DND-41 (cell line): Measurements from ENCODE around the gene SIAE.

Source experiments
- ATAC-seq: fragments of 200-7000 bp; cut with Tn5 transposase; 3 replicates; pipeline ENCODE4 v1.9.1; 2021; ENCODE audit warnings: low read depth; ENCODE audit not compliant: insufficient read depth
- DNase-seq: peaks from one replicate; pipeline ENCODE4 v3.0.0-alpha.2; 2020
- H2AFZ ChIP-seq: 2 replicates; pipeline ENCODE4 v1.6.0; 2012; ENCODE audit warnings: low read depth, low read length
- H3K27ac ChIP-seq: 2 replicates; pipeline ENCODE4 v1.5.1; 2012; ENCODE audit warnings: low read length, inconsistent platforms
- H3K27me3 ChIP-seq: fragments of 200-600 bp; sonication (generic); 2 replicates; pipeline ENCODE4 v1.6.0; 2012; ENCODE audit warnings: low read length, mild to moderate bottlenecking, inconsistent platforms; ENCODE audit not compliant: insufficient read depth, poor library complexity
- H3K36me3 ChIP-seq: 2 replicates; pipeline ENCODE4 v1.5.1; 2012; ENCODE audit warnings: low read length, inconsistent platforms; ENCODE audit not compliant: insufficient read depth
- H3K4me1 ChIP-seq: 2 replicates; pipeline ENCODE4 v1.5.1; 2012; ENCODE audit warnings: mild to moderate bottlenecking, low read length; ENCODE audit not compliant: insufficient read depth
- H3K4me2 ChIP-seq: 2 replicates; pipeline ENCODE4 v1.6.0; 2012; ENCODE audit warnings: mild to moderate bottlenecking, moderate library complexity, low read length, inconsistent platforms; ENCODE audit not compliant: insufficient read depth
- H3K4me3 ChIP-seq, 2 experiments: fragments of 200-600 bp in 1 of 2; shearing (Covaris generic) in 1 of 2; 2 replicates each; pipeline ENCODE4 v1.5.1; 2012 to 2016; ENCODE audit warnings: inconsistent platforms in 2 of 2, low read length in 2 of 2, mild to moderate bottlenecking in 2 of 2, low read depth in 1 of 2, moderate library complexity in 1 of 2
- H3K79me2 ChIP-seq: 2 replicates; pipeline ENCODE4 v1.6.0; 2012; ENCODE audit warnings: low read length, inconsistent platforms; ENCODE audit not compliant: insufficient read depth
- H3K9ac ChIP-seq: 2 replicates; pipeline ENCODE4 v1.6.0; 2012; ENCODE audit warnings: low read depth, mild to moderate bottlenecking, inconsistent platforms, low read length, moderate library complexity
- H3K9me3 ChIP-seq: 2 replicates; pipeline ENCODE4 v1.5.1; 2012; ENCODE audit warnings: low read length, moderate library complexity, mild to moderate bottlenecking, inconsistent platforms; ENCODE audit not compliant: insufficient read depth, severe bottlenecking
- H4K20me1 ChIP-seq: 2 replicates; pipeline ENCODE4 v1.6.0; 2012; ENCODE audit warnings: low read length; ENCODE audit not compliant: insufficient read depth
- CTCF ChIP-seq: IDR thresholded peaks from 2 replicates; pipeline ENCODE4 v1.5.1; 2012; ENCODE audit warnings: borderline replicate concordance, low read length, moderate library complexity, mild to moderate bottlenecking; ENCODE audit not compliant: poor library complexity, severe bottlenecking; ENCODE audit errors: extremely low read depth
- EZH2 ChIP-seq: IDR thresholded peaks from 3 replicates; pipeline ENCODE4 v1.6.1; 2012; ENCODE audit warnings: borderline replicate concordance, low read depth, mild to moderate bottlenecking, moderate library complexity, low read length, inconsistent platforms; ENCODE audit not compliant: severe bottlenecking

Gene SIAE

GRCh38 chr11:124600621-124601320 is 72.8 kb downstream of the SIAE start:
- H2AFZ ChIP-seq: no peak overlapping the region
- TF ChIP-seq CTCF: no peak
- no peak for TF ChIP-seq EZH2
- H3K36me3 ChIP-seq: no peaks in the 10 kb centered on the region
- H3K27ac ChIP-seq: no peak overlapping the region
- H4K20me1 ChIP-seq: no peaks in the 10 kb centered on the region
- no peaks in the 10 kb centered on the region for H3K9me3 ChIP-seq
- H3K9ac ChIP-seq: no peak overlapping the region
- no peaks in the 10 kb centered on the region for H3K4me1 ChIP-seq
- H3K4me2 ChIP-seq: no peak overlapping the region
- no peaks in the 10 kb centered on the region for H3K27me3 ChIP-seq
- H3K4me3 ChIP-seq: no peak overlapping the region
- ATAC-seq (no peak), DNase-seq (no peak)
- H3K79me2 ChIP-seq: no peaks in the 10 kb centered on the region

- ATAC-seq (no peak), DNase-seq (no peak)
- no peak for TF ChIP-seq CTCF
- Histone ChIP-seq H3K4me3 (no peak overlapping the region), H4K20me1 (no peaks in the 10 kb centered on the region), H3K27me3 (peaks cover 7% of the 10 kb centered on the region), H3K79me2 (no peaks in the 10 kb centered on the region), H3K4me1 (no peaks in the 10 kb centered on the region), H3K4me2 (no peak overlapping the region), H3K9me3 (no peaks in the 10 kb centered on the region), H3K36me3 (no peaks in the 10 kb centered on the region), H3K9ac (no peak overlapping the region), H3K27ac (no peak overlapping the region), H2AFZ (no peak overlapping the region)
Observed at GRCh38 chr11:124597626-124598025, 75.9 kb downstream of the SIAE start.

GRCh38 chr11:124595302-124595701 is 78.2 kb downstream of the SIAE start:
- Histone ChIP-seq H3K36me3 (no peaks in the 10 kb centered on the region), H3K9me3 (no peaks in the 10 kb centered on the region), H3K4me3 (no peak overlapping the region), H3K4me2 (no peak overlapping the region), H3K27ac (no peak overlapping the region), H3K79me2 (no peaks in the 10 kb centered on the region), H3K4me1 (no peaks in the 10 kb centered on the region), H4K20me1 (no peaks in the 10 kb centered on the region), H3K9ac (no peak overlapping the region), H3K27me3 (peaks cover 7% of the 10 kb centered on the region), H2AFZ (no peak overlapping the region)
- ATAC-seq (no peak), DNase-seq (no peak)
- TF ChIP-seq EZH2: no peak
- TF ChIP-seq CTCF: no peak

GRCh38 chr11:124592627-124593026 is 80.9 kb downstream of the SIAE start:
- no peak overlapping the region for H3K9ac ChIP-seq
- no peak overlapping the region for H2AFZ ChIP-seq
- H3K36me3 ChIP-seq: no peaks in the 10 kb centered on the region
- ATAC-seq: no peak
- no peaks in the 10 kb centered on the region for H3K79me2 ChIP-seq
- no peak overlapping the region for H3K27ac ChIP-seq
- no peak overlapping the region for H3K4me3 ChIP-seq
- no peak overlapping the region for H3K4me2 ChIP-seq
- H3K27me3 ChIP-seq: peaks cover 7% of the 10 kb centered on the region
- H4K20me1 ChIP-seq: no peaks in the 10 kb centered on the region
- DNase-seq: no peak
- H3K4me1 ChIP-seq: no peaks in the 10 kb centered on the region
- H3K9me3 ChIP-seq: no peaks in the 10 kb centered on the region
- TF ChIP-seq EZH2 (no peak), CTCF (no peak)
